Mammary epithelial cell (primary cell): ENCODE results near the gene SH2D2A.

ENCODE experiments used
- CTCF ChIP-seq, 2 donors: IDR thresholded peaks in 1 of 2; conservative IDR thresholded peaks in 1 of 2; 2 replicates each; pipeline ENCODE4 v1.5.1; 2011 to 2012; ENCODE audit warnings: inconsistent platforms in 2 of 2, low read length in 2 of 2, mild to moderate bottlenecking in 2 of 2, control low read depth in 1 of 2, low read depth in 1 of 2; ENCODE audit not compliant: insufficient read depth in 1 of 2; ENCODE audit errors: extremely low read depth in 1 of 2
- EZH2 ChIP-seq: IDR thresholded peaks from 2 replicates; pipeline ENCODE4 v1.6.1; 2012; ENCODE audit warnings: low read length, inconsistent platforms, borderline replicate concordance

- no peak for TF ChIP-seq CTCF (conservative IDR thresholded peaks at IDR 0.05 in 1 of 2, IDR thresholded peaks at IDR 0.05 in 1 of 2; ENCODE audit: extremely low read depth in 1 of 2, insufficient read depth in 1 of 2, low read depth in 1 of 2, low read length in 2 of 2)
- no peak for TF ChIP-seq EZH2
These were observed 26.9 kb downstream of the SH2D2A start for GRCh38 chr1:156789621-156790318.
